Parathyroid adenoma (tissue), 2 donors: ENCODE data around the gene SEZ6L.

Experiments
- H2AFZ ChIP-seq: fragments of 300-600 bp; sonication (generic); one replicate; pipeline ENCODE4 v1.7.0; 2017; ENCODE audit warnings: antibody characterized with exemption, mild to moderate bottlenecking
- H3K27ac ChIP-seq: fragments of 300-600 bp; sonication (generic); one replicate; pipeline ENCODE4 v1.7.0; 2017
- H3K27me3 ChIP-seq: fragments of 300-600 bp; sonication (generic); one replicate; pipeline ENCODE4 v1.7.0; 2017; ENCODE audit warnings: low read length; ENCODE audit not compliant: control insufficient read depth, insufficient read depth
- H3K36me3 ChIP-seq: fragments of 300-600 bp; sonication (generic); one replicate; pipeline ENCODE4 v1.7.0; 2017; ENCODE audit warnings: low read length; ENCODE audit not compliant: control insufficient read depth, insufficient read depth
- H3K4me1 ChIP-seq: fragments of 300-600 bp; sonication (generic); one replicate; pipeline ENCODE4 v1.7.0; 2017; ENCODE audit warnings: control low read depth
- H3K4me2 ChIP-seq: fragments of 300-600 bp; sonication (generic); one replicate; pipeline ENCODE4 v1.7.0; 2017; ENCODE audit warnings: low read length
- H3K4me3 ChIP-seq: fragments of 300-600 bp; sonication (generic); one replicate; pipeline ENCODE4 v1.7.0; 2017; ENCODE audit warnings: low read depth, low read length
- H3K79me2 ChIP-seq: fragments of 300-600 bp; sonication (generic); one replicate; pipeline ENCODE4 v1.7.0; 2017; ENCODE audit warnings: control low read depth
- H3K9ac ChIP-seq: fragments of 300-600 bp; sonication (generic); one replicate; pipeline ENCODE4 v1.7.0; 2017; ENCODE audit warnings: mild to moderate bottlenecking
- H3K9me3 ChIP-seq: fragments of 300-600 bp; sonication (generic); one replicate; pipeline ENCODE4 v1.7.0; 2017; ENCODE audit warnings: low read length; ENCODE audit not compliant: control insufficient read depth
- CTCF ChIP-seq: fragments of 300-600 bp; sonication (generic); IDR thresholded peaks from one replicate; pipeline ENCODE4 v1.7.0; 2017; ENCODE audit warnings: antibody characterized with exemption, mild to moderate bottlenecking
- donor health status: primary hyperparathyroidism.

Gene SEZ6L

GRCh38 chr22:26235792-26236487 lies 66.7 kb downstream of the SEZ6L start:
- Histone ChIP-seq H3K9me3 (no peaks in the 10 kb centered on the region), H3K4me3 (no peak overlapping the region), H3K4me1 (no peaks in the 10 kb centered on the region), H2AFZ (no peak overlapping the region), H3K27ac (no peak overlapping the region), H3K79me2 (no peaks in the 10 kb centered on the region), H3K9ac (no peak overlapping the region), H3K27me3 (no peaks in the 10 kb centered on the region), H3K36me3 (no peaks in the 10 kb centered on the region), H3K4me2 (no peak overlapping the region)
- no peak for TF ChIP-seq CTCF

GRCh38 chr22:26236991-26237390 lies 67.7 kb downstream of the SEZ6L start:
- H3K9me3 ChIP-seq, result no peaks in the 10 kb centered on the region
- H3K4me2 ChIP-seq, result no peak overlapping the region
- no peaks in the 10 kb centered on the region for H3K79me2 ChIP-seq
- H3K27me3 ChIP-seq, result no peaks in the 10 kb centered on the region
- H3K36me3 ChIP-seq, result no peaks in the 10 kb centered on the region
- no peak overlapping the region for H3K9ac ChIP-seq
- H2AFZ ChIP-seq, result no peak overlapping the region
- no peak overlapping the region for H3K27ac ChIP-seq
- TF ChIP-seq CTCF, result no peak
- H3K4me3 ChIP-seq, result no peak overlapping the region
- H3K4me1 ChIP-seq, result no peaks in the 10 kb centered on the region

GRCh38 chr22:26238596-26238995 lies 69.3 kb downstream of the SEZ6L start:
- Histone ChIP-seq H3K4me1 (no peaks in the 10 kb centered on the region), H3K79me2 (no peaks in the 10 kb centered on the region)

DNA sequence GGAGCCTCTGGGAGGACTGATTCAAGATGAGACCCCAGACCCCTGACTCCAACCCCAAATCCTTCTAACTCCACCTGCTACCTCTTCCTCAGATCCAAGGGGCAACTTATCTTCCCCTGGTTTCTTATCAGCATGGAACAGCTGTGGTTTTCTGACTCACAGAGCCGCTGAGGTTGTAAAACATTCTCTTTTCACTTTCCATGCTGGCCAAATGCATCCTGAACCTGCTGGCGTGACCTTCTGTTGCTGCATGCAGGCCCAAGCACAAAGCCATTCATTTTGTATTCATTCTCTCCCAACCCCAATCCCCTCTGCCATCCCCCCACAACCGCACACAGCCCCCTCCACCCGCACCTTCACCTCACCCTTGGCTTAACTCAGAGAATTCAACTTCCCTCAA lies 70.3 kb downstream of the SEZ6L start:
- no peak for TF ChIP-seq CTCF
- no peaks in the 10 kb centered on the region for H3K9me3 ChIP-seq
- H3K27ac ChIP-seq, result no peak overlapping the region
- no peaks in the 10 kb centered on the region for H3K27me3 ChIP-seq
- no peak overlapping the region for H3K4me3 ChIP-seq
- no peaks in the 10 kb centered on the region for H3K36me3 ChIP-seq
- no peaks in the 10 kb centered on the region for H3K79me2 ChIP-seq
- no peaks in the 10 kb centered on the region for H3K4me1 ChIP-seq
- H3K9ac ChIP-seq, result no peak overlapping the region
- no peak overlapping the region for H2AFZ ChIP-seq
- H3K4me2 ChIP-seq, result no peak overlapping the region

More at GRCh38 chr22:26238596-26238995, 69.3 kb downstream of the SEZ6L start:
- Histone ChIP-seq H3K36me3 (no peaks in the 10 kb centered on the region), H3K4me2 (no peak overlapping the region), H3K4me3 (no peak overlapping the region), H3K27ac (no peak overlapping the region), H3K9me3 (no peaks in the 10 kb centered on the region), H3K9ac (no peak overlapping the region), H3K27me3 (no peaks in the 10 kb centered on the region), H2AFZ (no peak overlapping the region)
- TF ChIP-seq CTCF, result no peak

- Histone ChIP-seq H3K79me2 (no peaks in the 10 kb centered on the region), H3K4me2 (no peak overlapping the region), H3K36me3 (no peaks in the 10 kb centered on the region), H3K9ac (no peak overlapping the region), H2AFZ (no peak overlapping the region), H3K27ac (no peak overlapping the region), H3K9me3 (no peaks in the 10 kb centered on the region), H3K27me3 (no peaks in the 10 kb centered on the region), H3K4me3 (no peak overlapping the region), H3K4me1 (no peaks in the 10 kb centered on the region)
- no peak for TF ChIP-seq CTCF
Measured at GRCh38 chr22:26241361-26241760, 72.1 kb downstream of the SEZ6L start.
